Spinal cord (tissue), 10 donors: ENCODE data around the gene SLC17A3. TPM values are rescaled to one million over a fixed set of nuclear protein-coding genes. Genes with fewer than 3 reads are reported as not detected.

Experiments used
- DNase-seq, 6 donors: peaks; one replicate each; pipeline versions ENCODE4 v3.0.0 to v3.0.0-alpha.2; 2013 to 2015; ENCODE audit warnings: low spot score in 6 of 6, low read depth in 4 of 6
- H3K27ac ChIP-seq: one replicate; pipeline ENCODE4 v1.5.1; 2013; ENCODE audit warnings: low read depth, low read length, control low read depth
- H3K27me3 ChIP-seq: one replicate; pipeline ENCODE4 v1.6.1; 2013; ENCODE audit warnings: low read length; ENCODE audit not compliant: control insufficient read depth, insufficient read depth
- H3K36me3 ChIP-seq: one replicate; pipeline ENCODE4 v1.6.1; 2013; ENCODE audit warnings: low read length; ENCODE audit not compliant: control insufficient read depth, insufficient read depth
- H3K4me1 ChIP-seq: one replicate; pipeline ENCODE4 v1.6.1; 2013; ENCODE audit warnings: low read length; ENCODE audit not compliant: control insufficient read depth, insufficient read depth
- H3K4me3 ChIP-seq: one replicate; pipeline ENCODE4 v1.5.1; 2013; ENCODE audit warnings: low read depth, low read length, control low read depth
- H3K9me3 ChIP-seq: one replicate; pipeline ENCODE4 v1.6.1; 2013; ENCODE audit warnings: low read length; ENCODE audit not compliant: control insufficient read depth, insufficient read depth
- WGBS: methylation state at CpG from one replicate; pipeline ENCODE4 v1.1.5; 2013; ENCODE audit warnings: missing lambda C conversion rate; ENCODE audit not compliant: insufficient coverage; 5-methylcytosine and 5-hydroxymethylcytosine counted together
- polyA plus RNA-seq, 2 donors: library from polyadenylated mRNA; unstranded; fragments of 120-200 nt; gene quantifications; one replicate each; pipeline ENCODE4 v1.2.1, GENCODE V29; 2013; ENCODE audit not compliant: insufficient read length in 2 of 2
- total RNA-seq, 2 donors: library from RNA; depleted of rRNA in 1 of 2; stranded (reverse); fragments of 120-200 nt in 1 of 2; fragments of >200 nt in 1 of 2; gene quantifications; one replicate each; pipeline versions ENCODE4 v1.2.3 to v1.2.4, GENCODE V29; 2013 to 2014
- donor health status: healthy.

Gene SLC17A3
- total and polyA plus RNA-seq, 4 donors: not detected

- no peak overlapping the region for H3K27ac ChIP-seq
- H3K9me3 ChIP-seq: no peaks in the 10 kb centered on the region
- WGBS: 86% methylated on average over 2 of the region's 4 CpGs
- H3K27me3 ChIP-seq: no peaks in the 10 kb centered on the region
- H3K4me3 ChIP-seq: no peak overlapping the region
- H3K4me1 ChIP-seq: no peaks in the 10 kb centered on the region
- no peak for DNase-seq
- no peaks in the 10 kb centered on the region for H3K36me3 ChIP-seq
Observed at GRCh38 chr6:25830458-25830857, 43.6 kb downstream of the SLC17A3 start.

GRCh38 chr6:25829375-25829774 is 44.7 kb downstream of the SLC17A3 start:
- no peak overlapping the region for H3K4me3 ChIP-seq
- H3K27ac ChIP-seq: no peak overlapping the region
- no CpG with 5 or more reads among the region's 1 CpG for WGBS
- no peaks in the 10 kb centered on the region for H3K27me3 ChIP-seq
- no peaks in the 10 kb centered on the region for H3K36me3 ChIP-seq
- H3K9me3 ChIP-seq: no peaks in the 10 kb centered on the region
- H3K4me1 ChIP-seq: no peaks in the 10 kb centered on the region
- DNase-seq: no peak

GRCh38 chr6:25821341-25821740 is 52.7 kb downstream of the SLC17A3 start:
- no peaks in the 10 kb centered on the region for H3K27me3 ChIP-seq
- peak in 1 of 6 donors; percentile 63 for DNase-seq

GRCh38 chr6:25816252-25816651 is 57.8 kb downstream of the SLC17A3 start:
- Histone ChIP-seq H3K27me3 (no peaks in the 10 kb centered on the region), H3K4me3 (no peak overlapping the region), H3K36me3 (no peaks in the 10 kb centered on the region), H3K9me3 (no peaks in the 10 kb centered on the region), H3K4me1 (no peaks in the 10 kb centered on the region), H3K27ac (no peak overlapping the region)
- DNase-seq: no peak
- 97% methylated on average over 2 of the region's 2 CpGs for WGBS

More at GRCh38 chr6:25821341-25821740, 52.7 kb downstream of the SLC17A3 start:
- H3K4me1 ChIP-seq: no peaks in the 10 kb centered on the region
- H3K27ac ChIP-seq: no peak overlapping the region
- H3K9me3 ChIP-seq: no peaks in the 10 kb centered on the region
- H3K4me3 ChIP-seq: no peak overlapping the region
- H3K36me3 ChIP-seq: no peaks in the 10 kb centered on the region

GRCh38 chr6:25815194-25815593 is 58.8 kb downstream of the SLC17A3 start:
- no peaks in the 10 kb centered on the region for H3K27me3 ChIP-seq
- no peak for DNase-seq
- H3K9me3 ChIP-seq: no peaks in the 10 kb centered on the region
- H3K4me1 ChIP-seq: no peaks in the 10 kb centered on the region
- no peaks in the 10 kb centered on the region for H3K36me3 ChIP-seq
- no peak overlapping the region for H3K27ac ChIP-seq
- no peak overlapping the region for H3K4me3 ChIP-seq
- 68% methylated on average over 3 of the region's 3 CpGs for WGBS

- Histone ChIP-seq H3K4me3 (no peak overlapping the region), H3K4me1 (no peaks in the 10 kb centered on the region), H3K9me3 (no peaks in the 10 kb centered on the region), H3K27me3 (no peaks in the 10 kb centered on the region), H3K36me3 (no peaks in the 10 kb centered on the region), H3K27ac (no peak overlapping the region)
- no peak for DNase-seq
- WGBS: no CpG with 5 or more reads among the region's 2 CpGs
Observed at GRCh38 chr6:25804804-25805203, 69.2 kb downstream of the SLC17A3 start.

GRCh38 chr6:25801436-25801835 is 72.6 kb downstream of the SLC17A3 start:
- Histone ChIP-seq H3K36me3 (no peaks in the 10 kb centered on the region), H3K4me3 (no peak overlapping the region), H3K27ac (no peak overlapping the region), H3K27me3 (no peaks in the 10 kb centered on the region), H3K4me1 (no peaks in the 10 kb centered on the region), H3K9me3 (no peaks in the 10 kb centered on the region)
- WGBS: 100% methylated on average over 3 of the region's 4 CpGs
- DNase-seq: no peak

Other genes with a start within 250 kb of the SLC17A3 start
- gene SCGN, start 222.0 kb downstream of the SLC17A3 start, total RNA-seq: 1 to 10 TPM; 1.2 to 2.9 TPM
- 1 to 10 TPM; 2.2 TPM for gene SCGN, start 222.0 kb downstream of the SLC17A3 start, polyA plus RNA-seq
- not detected for gene SLC17A4, start 119.5 kb downstream of the SLC17A3 start, total RNA-seq
- gene SLC17A4, start 119.5 kb downstream of the SLC17A3 start, polyA plus RNA-seq: not detected
- gene SLC17A1, start 42.2 kb downstream of the SLC17A3 start, total RNA-seq: not detected
- under 1 TPM in 1 of 2 donors, not detected in 1; 0.12 TPM for gene SLC17A1, start 42.2 kb downstream of the SLC17A3 start, polyA plus RNA-seq
- gene SLC17A2, start 56.4 kb upstream of the SLC17A3 start, total RNA-seq: not detected
- gene SLC17A2, start 56.4 kb upstream of the SLC17A3 start, polyA plus RNA-seq: not detected
- 1 to 10 TPM; 3.6 to 4.0 TPM for gene TRIM38, start 88.6 kb upstream of the SLC17A3 start, total RNA-seq
- 1 to 10 TPM; 1.5 to 2.1 TPM for gene TRIM38, start 88.6 kb upstream of the SLC17A3 start, polyA plus RNA-seq
- gene HFE, start 213.2 kb upstream of the SLC17A3 start, total RNA-seq: 1 to 10 TPM; 5.9 to 8.9 TPM
- gene HFE, start 213.2 kb upstream of the SLC17A3 start, polyA plus RNA-seq: 1 to 10 TPM; 4.2 to 4.7 TPM